ENCODE measurements around the gene LHX5.

LHX5 gene

GRCh38 chr12:113448873-113449272, 22.8 kb downstream of the LHX5 start:
- FAIRE-seq: no peak

GRCh38 chr12:113445544-113446171, 26.0 kb downstream of the LHX5 start:
- TF ChIP-seq PAX5 (IDR thresholded peaks at IDR 0.05; ENCODE audit: insufficient read depth, low read length, severe bottlenecking) (no peak), SPI1 (IDR thresholded peaks at IDR 0.05; ENCODE audit: low read depth, low read length) (no peak), POLR2AphosphoS5 (IDR thresholded peaks at IDR 0.05; ENCODE audit: low read depth, low read length) (no peak), TAF1 (IDR thresholded peaks at IDR 0.05; ENCODE audit: low read depth, low read length) (no peak), POLR2A (IDR thresholded peaks at IDR 0.05; ENCODE audit: low read depth, low read length) (no peak), POU2F2 (IDR thresholded peaks at IDR 0.05; ENCODE audit: low read depth, low read length) (no peak)
- FAIRE-seq: peak; percentile 65
- DNase-seq (ENCODE audit: insufficient read length, low spot score): no peak

More at GRCh38 chr12:113448873-113449272, 22.8 kb downstream of the LHX5 start:
- no peak for DNase-seq (ENCODE audit: insufficient read length, low spot score)
- no peak for TF ChIP-seq POLR2AphosphoS5 (IDR thresholded peaks at IDR 0.05; ENCODE audit: low read depth, low read length)
- TF ChIP-seq SPI1 (IDR thresholded peaks at IDR 0.05; ENCODE audit: low read depth, low read length): no peak
- TF ChIP-seq POLR2A (IDR thresholded peaks at IDR 0.05; ENCODE audit: low read depth, low read length): no peak
- TF ChIP-seq POU2F2 (IDR thresholded peaks at IDR 0.05; ENCODE audit: low read depth, low read length): no peak
- TF ChIP-seq PAX5 (IDR thresholded peaks at IDR 0.05; ENCODE audit: insufficient read depth, low read length, severe bottlenecking): no peak

GRCh38 chr12:113443030-113443539, 28.6 kb downstream of the LHX5 start:
- no peak for TF ChIP-seq SPI1 (IDR thresholded peaks at IDR 0.05; ENCODE audit: low read depth, low read length)
- TF ChIP-seq POLR2AphosphoS5 (IDR thresholded peaks at IDR 0.05; ENCODE audit: low read depth, low read length): no peak
- no peak for TF ChIP-seq POU2F2 (IDR thresholded peaks at IDR 0.05; ENCODE audit: low read depth, low read length)
- no peak for TF ChIP-seq PAX5 (IDR thresholded peaks at IDR 0.05; ENCODE audit: insufficient read depth, low read length, severe bottlenecking)
- TF ChIP-seq POLR2A (IDR thresholded peaks at IDR 0.05; ENCODE audit: low read depth, low read length): no peak
- no peak for TF ChIP-seq TAF1 (IDR thresholded peaks at IDR 0.05; ENCODE audit: low read depth, low read length)
- no peak for FAIRE-seq
- no peak for DNase-seq (ENCODE audit: insufficient read length, low spot score)

GRCh38 chr12:113440947-113441782, 30.5 kb downstream of the LHX5 start:
- FAIRE-seq: no peak
- TF ChIP-seq PAX5 (IDR thresholded peaks at IDR 0.05; ENCODE audit: insufficient read depth, low read length, severe bottlenecking) (no peak), POLR2A (IDR thresholded peaks at IDR 0.05; ENCODE audit: low read depth, low read length) (no peak), POU2F2 (IDR thresholded peaks at IDR 0.05; ENCODE audit: low read depth, low read length) (no peak), POLR2AphosphoS5 (IDR thresholded peaks at IDR 0.05; ENCODE audit: low read depth, low read length) (no peak), TAF1 (IDR thresholded peaks at IDR 0.05; ENCODE audit: low read depth, low read length) (no peak), SPI1 (IDR thresholded peaks at IDR 0.05; ENCODE audit: low read depth, low read length) (no peak)
- no peak for DNase-seq (ENCODE audit: insufficient read length, low spot score)

- DNase-seq (ENCODE audit: insufficient read length, low spot score) (no peak), FAIRE-seq (no peak)
- TF ChIP-seq SPI1 (IDR thresholded peaks at IDR 0.05; ENCODE audit: low read depth, low read length) (no peak), POU2F2 (IDR thresholded peaks at IDR 0.05; ENCODE audit: low read depth, low read length) (no peak), POLR2A (IDR thresholded peaks at IDR 0.05; ENCODE audit: low read depth, low read length) (no peak), TAF1 (IDR thresholded peaks at IDR 0.05; ENCODE audit: low read depth, low read length) (no peak), PAX5 (IDR thresholded peaks at IDR 0.05; ENCODE audit: insufficient read depth, low read length, severe bottlenecking) (no peak), POLR2AphosphoS5 (IDR thresholded peaks at IDR 0.05; ENCODE audit: low read depth, low read length) (no peak)
Measured at GRCh38 chr12:113440336-113440735, 31.3 kb downstream of the LHX5 start.

- TF ChIP-seq POLR2AphosphoS5 (IDR thresholded peaks at IDR 0.05; ENCODE audit: low read depth, low read length): no peak
- TF ChIP-seq POLR2A (IDR thresholded peaks at IDR 0.05; ENCODE audit: low read depth, low read length): no peak
- no peak for TF ChIP-seq PAX5 (IDR thresholded peaks at IDR 0.05; ENCODE audit: insufficient read depth, low read length, severe bottlenecking)
- TF ChIP-seq TAF1 (IDR thresholded peaks at IDR 0.05; ENCODE audit: low read depth, low read length): no peak
- no peak for TF ChIP-seq SPI1 (IDR thresholded peaks at IDR 0.05; ENCODE audit: low read depth, low read length)
- TF ChIP-seq POU2F2 (IDR thresholded peaks at IDR 0.05; ENCODE audit: low read depth, low read length): no peak
- DNase-seq (ENCODE audit: insufficient read length, low spot score): no peak
- FAIRE-seq: no peak
Measured at GRCh38 chr12:113439606-113440030, 32.1 kb downstream of the LHX5 start.

DNA sequence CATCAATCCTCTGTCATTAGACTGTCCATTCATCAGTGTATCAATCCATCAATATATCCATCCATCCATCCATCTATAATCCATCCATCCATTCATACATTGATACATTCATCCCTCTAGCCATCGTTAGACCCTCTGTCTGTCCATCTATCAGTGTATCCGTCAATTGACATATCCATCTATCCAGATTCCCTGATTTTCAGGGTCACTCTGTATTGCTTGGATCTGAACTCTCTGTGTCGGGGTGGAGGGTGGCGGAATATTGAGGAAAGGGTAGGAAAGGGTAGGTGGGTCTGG, 32.4 kb downstream of the LHX5 start:
- TF ChIP-seq POLR2AphosphoS5 (IDR thresholded peaks at IDR 0.05; ENCODE audit: low read depth, low read length) (no peak), POLR2A (IDR thresholded peaks at IDR 0.05; ENCODE audit: low read depth, low read length) (no peak), SPI1 (IDR thresholded peaks at IDR 0.05; ENCODE audit: low read depth, low read length) (no peak), TAF1 (IDR thresholded peaks at IDR 0.05; ENCODE audit: low read depth, low read length) (no peak), POU2F2 (IDR thresholded peaks at IDR 0.05; ENCODE audit: low read depth, low read length) (no peak), PAX5 (IDR thresholded peaks at IDR 0.05; ENCODE audit: insufficient read depth, low read length, severe bottlenecking) (no peak)
- no peak for DNase-seq (ENCODE audit: insufficient read length, low spot score)
- FAIRE-seq: no peak

- DNase-seq (ENCODE audit: insufficient read length, low spot score) (no peak), FAIRE-seq (no peak)
- TF ChIP-seq PAX5 (IDR thresholded peaks at IDR 0.05; ENCODE audit: insufficient read depth, low read length, severe bottlenecking) (no peak), TAF1 (IDR thresholded peaks at IDR 0.05; ENCODE audit: low read depth, low read length) (no peak)
Measured at GRCh38 chr12:113438523-113439300, 33.0 kb downstream of the LHX5 start.

GRCh38 chr12:113437729-113438100, 34.0 kb downstream of the LHX5 start:
- DNase-seq (ENCODE audit: insufficient read length, low spot score): no peak
- TF ChIP-seq POLR2A (IDR thresholded peaks at IDR 0.05; ENCODE audit: low read depth, low read length) (no peak), TAF1 (IDR thresholded peaks at IDR 0.05; ENCODE audit: low read depth, low read length) (no peak), POLR2AphosphoS5 (IDR thresholded peaks at IDR 0.05; ENCODE audit: low read depth, low read length) (no peak), PAX5 (IDR thresholded peaks at IDR 0.05; ENCODE audit: insufficient read depth, low read length, severe bottlenecking) (no peak), SPI1 (IDR thresholded peaks at IDR 0.05; ENCODE audit: low read depth, low read length) (no peak), POU2F2 (IDR thresholded peaks at IDR 0.05; ENCODE audit: low read depth, low read length) (no peak)
- FAIRE-seq: no peak

All from GM12891 (cell line).